PC-3 (cell line): Measurements from ENCODE around the gene GPS1.

Experiments used
- EZH2 ChIP-seq: fragments of 300-600 bp; sonication (generic); IDR thresholded peaks from one replicate; pipeline ENCODE4 v1.6.1; 2017; ENCODE audit warnings: antibody characterized with exemption, mild to moderate bottlenecking, low read length; ENCODE audit not compliant: unreplicated experiment
- EZH2phosphoT487 ChIP-seq: fragments of 300-600 bp; sonication (generic); IDR thresholded peaks from 2 replicates; pipeline ENCODE4 v1.6.1; 2018; ENCODE audit warnings: mild to moderate bottlenecking, antibody characterized with exemption, low read length, borderline replicate concordance
- TF ChIP-seq, protein P1 (sequence below): fragments of 300-600 bp; sonication (generic); conservative IDR thresholded peaks from 2 replicates; pipeline ENCODE4 v1.5.1; 2017; ENCODE audit warnings: antibody characterized with exemption, low read depth, mild to moderate bottlenecking, low read length

DNA sequence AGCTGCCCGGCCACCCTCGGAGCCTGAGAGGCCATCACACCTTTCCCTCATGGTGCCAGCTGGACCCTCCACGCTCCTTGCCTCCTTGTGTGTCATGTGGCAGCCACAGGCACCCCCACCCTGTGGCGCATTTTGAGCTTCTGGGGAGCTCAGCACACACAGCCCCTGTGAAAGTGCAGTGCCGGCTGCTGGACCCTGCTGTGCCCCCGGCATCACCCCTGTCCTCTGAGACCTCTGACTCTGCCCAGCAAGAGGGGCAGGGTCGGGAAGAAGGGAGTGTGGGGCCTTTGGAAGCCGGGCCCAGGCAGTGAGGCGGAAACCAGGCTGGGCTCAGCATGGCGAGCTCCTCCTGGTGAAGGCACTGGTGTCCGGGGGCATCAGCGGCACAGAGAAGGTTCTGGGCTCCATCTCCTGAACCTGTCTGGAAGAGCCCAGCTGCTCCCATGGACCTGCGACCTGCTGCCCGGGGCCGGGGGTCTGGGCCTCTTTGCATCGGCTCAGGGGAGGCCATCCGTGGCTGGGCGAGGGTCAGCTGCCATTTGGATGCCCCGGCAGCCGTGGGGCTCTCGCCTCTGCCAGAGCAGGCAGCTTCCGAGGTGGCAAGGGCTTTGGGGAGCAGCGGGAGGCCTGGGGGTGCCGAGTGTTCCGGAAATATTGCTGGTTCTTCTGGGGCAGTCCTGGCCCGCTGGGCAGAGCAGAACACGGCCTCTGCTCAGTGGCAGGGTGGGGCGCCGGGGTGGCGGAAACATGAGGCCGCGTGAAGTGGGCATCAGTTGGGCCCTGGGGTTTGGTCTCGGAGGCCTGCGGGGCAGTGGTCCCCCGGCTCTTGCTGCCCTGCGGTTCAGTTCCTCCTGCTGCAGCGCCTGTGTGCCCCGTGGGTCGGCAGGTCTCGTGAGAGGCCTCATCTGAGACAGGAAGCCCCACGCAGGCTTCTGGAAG lies 46.9 kb upstream of the GPS1 start:
- TF ChIP-seq EZH2: no peak
- TF ChIP-seq, protein P1, sequence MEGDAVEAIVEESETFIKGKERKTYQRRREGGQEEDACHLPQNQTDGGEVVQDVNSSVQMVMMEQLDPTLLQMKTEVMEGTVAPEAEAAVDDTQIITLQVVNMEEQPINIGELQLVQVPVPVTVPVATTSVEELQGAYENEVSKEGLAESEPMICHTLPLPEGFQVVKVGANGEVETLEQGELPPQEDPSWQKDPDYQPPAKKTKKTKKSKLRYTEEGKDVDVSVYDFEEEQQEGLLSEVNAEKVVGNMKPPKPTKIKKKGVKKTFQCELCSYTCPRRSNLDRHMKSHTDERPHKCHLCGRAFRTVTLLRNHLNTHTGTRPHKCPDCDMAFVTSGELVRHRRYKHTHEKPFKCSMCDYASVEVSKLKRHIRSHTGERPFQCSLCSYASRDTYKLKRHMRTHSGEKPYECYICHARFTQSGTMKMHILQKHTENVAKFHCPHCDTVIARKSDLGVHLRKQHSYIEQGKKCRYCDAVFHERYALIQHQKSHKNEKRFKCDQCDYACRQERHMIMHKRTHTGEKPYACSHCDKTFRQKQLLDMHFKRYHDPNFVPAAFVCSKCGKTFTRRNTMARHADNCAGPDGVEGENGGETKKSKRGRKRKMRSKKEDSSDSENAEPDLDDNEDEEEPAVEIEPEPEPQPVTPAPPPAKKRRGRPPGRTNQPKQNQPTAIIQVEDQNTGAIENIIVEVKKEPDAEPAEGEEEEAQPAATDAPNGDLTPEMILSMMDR: no peak
- TF ChIP-seq EZH2phosphoT487: no peak
